H1 (cell line): ENCODE results near the gene MOCS3. TPM values are rescaled to one million over a fixed set of nuclear protein-coding genes. Genes with fewer than 3 reads are reported as not detected.

ENCODE experiments used
- ASH2L ChIP-seq: fragments of 200-600, 300-600 bp; sonication (generic); IDR thresholded peaks from one replicate; pipeline ENCODE4 v1.7.1; 2017; ENCODE audit warnings: low read length
- CTBP2 ChIP-seq: IDR thresholded peaks from 2 replicates; pipeline ENCODE4 v1.7.0; 2011; ENCODE audit warnings: borderline replicate concordance, mild to moderate bottlenecking, moderate library complexity, mixed read lengths, low read length; ENCODE audit not compliant: insufficient read depth, insufficient read length
- EGR1 ChIP-seq: IDR thresholded peaks from 2 replicates; pipeline ENCODE4 v1.6.1; 2011; ENCODE audit warnings: low read depth, low read length, borderline replicate concordance
- JUN ChIP-seq: IDR thresholded peaks from 2 replicates; pipeline ENCODE4 v1.6.1; 2011; ENCODE audit warnings: low read depth, mild to moderate bottlenecking, improper control_type of control experiment, low read length
- JUND ChIP-seq: IDR thresholded peaks from 2 replicates; pipeline ENCODE4 v1.6.1; 2011; ENCODE audit warnings: mild to moderate bottlenecking, improper control_type of control experiment, low read length
- KDM1A ChIP-seq: fragments of 200-600, 300-600 bp; sonication (generic); IDR thresholded peaks from 2 replicates; pipeline ENCODE4 v1.7.1; 2016; ENCODE audit warnings: mild to moderate bottlenecking, low read length, borderline replicate concordance
- POLR2AphosphoS5 ChIP-seq: IDR thresholded peaks from 2 replicates; pipeline ENCODE4 v1.6.1; 2011; ENCODE audit warnings: low read depth, low read length
- POU5F1 ChIP-seq: IDR thresholded peaks from 2 replicates; pipeline ENCODE4 v1.6.1; 2011; ENCODE audit warnings: low read depth, mild to moderate bottlenecking, low read length, moderate library complexity
- RAD21 ChIP-seq, 2 experiments: IDR thresholded peaks in 1 of 2; conservative IDR thresholded peaks in 1 of 2; 2 replicates each; pipeline ENCODE4 v1.6.1; 2011; ENCODE audit warnings: low read depth in 2 of 2, low read length in 2 of 2, improper control_type of control experiment in 1 of 2, inconsistent platforms in 1 of 2, mild to moderate bottlenecking in 1 of 2, moderate library complexity in 1 of 2
- RBBP5 ChIP-seq: IDR thresholded peaks from 2 replicates; pipeline ENCODE4 v1.7.1; 2012; ENCODE audit warnings: low read depth, mild to moderate bottlenecking, inconsistent platforms, low read length, moderate library complexity, borderline replicate concordance
- RNF2 ChIP-seq: fragments of 200-900, 300-1000 bp; sonication (generic); IDR thresholded peaks from 2 replicates; pipeline ENCODE4 v1.7.1; 2016; ENCODE audit warnings: borderline replicate concordance, low read depth, mild to moderate bottlenecking, antibody characterized with exemption, low read length; ENCODE audit not compliant: poor library complexity, severe bottlenecking; ENCODE audit errors: missing control alignments
- SIRT6 ChIP-seq: IDR thresholded peaks from one replicate; pipeline ENCODE4 v1.7.1; 2012; ENCODE audit warnings: low read length, inconsistent platforms
- SP1 ChIP-seq: IDR thresholded peaks from 2 replicates; pipeline ENCODE4 v1.6.1; 2011; ENCODE audit warnings: low read depth, low read length
- SP4 ChIP-seq: IDR thresholded peaks from 2 replicates; pipeline ENCODE4 v1.6.1; 2012; ENCODE audit warnings: low read length, inconsistent platforms
- TAF1 ChIP-seq: IDR thresholded peaks from 2 replicates; pipeline ENCODE4 v1.6.1; 2011; ENCODE audit warnings: mild to moderate bottlenecking, low read depth, low read length
- TAF7 ChIP-seq: optimal IDR thresholded peaks from 2 replicates; pipeline ENCODE3; 2011; ENCODE audit warnings: low read depth, mild to moderate bottlenecking, inconsistent platforms, low read length, moderate library complexity, borderline replicate concordance
- TCF12 ChIP-seq: IDR thresholded peaks from 2 replicates; pipeline ENCODE4 v1.6.1; 2011; ENCODE audit warnings: low read depth, mild to moderate bottlenecking, low read length
- TEAD4 ChIP-seq: IDR thresholded peaks from 2 replicates; pipeline ENCODE4 v1.6.1; 2012; ENCODE audit warnings: low read depth, low read length, inconsistent platforms, mixed read lengths
- polyA plus RNA-seq, 7 experiments: library from polyadenylated mRNA; depleted of rRNA in 3 of 7; stranded (reverse) in 5 of 7; unstranded in 2 of 7; fragments of >200 nt in 5 of 7; fragments of 200-250 nt in 2 of 7; gene quantifications; 1 replicate in 5 of 7; 2 replicates in 1 of 7; 4 replicates in 1 of 7; pipeline versions ENCODE4 v1.2.1 to v1.2.3, GENCODE V29; 2011 to 2013; ENCODE audit warnings: missing spikeins in 2 of 7, mixed read lengths in 2 of 7
- total RNA-seq: library from RNA; stranded (reverse); fragmentation: NEBNext Ultra II Directional; extraction: Animal tissue kit (Norgen Biotek cat#: 25700); gene quantifications from 2 replicates; pipeline ENCODE4 v1.2.1, GENCODE V29; 2021
- TF ChIP-seq, protein P1 (sequence below): IDR thresholded peaks from 2 replicates; pipeline ENCODE4 v1.6.1; 2012; ENCODE audit warnings: inconsistent platforms
- TF ChIP-seq, protein P2 (sequence below): IDR thresholded peaks from 2 replicates; pipeline ENCODE4 v1.6.1; 2012; ENCODE audit warnings: inconsistent platforms
- TF ChIP-seq, protein P3 (sequence below): IDR thresholded peaks from 2 replicates; pipeline ENCODE4 v1.6.1; 2012; ENCODE audit warnings: low read length, inconsistent platforms

The MOCS3 gene
- total and polyA plus RNA-seq, 2 of the 8 experiments (the other 6 are each of a cell fraction or from before 2014, with no cell fraction given) = 6.2 to 6.3 TPM

DNA sequence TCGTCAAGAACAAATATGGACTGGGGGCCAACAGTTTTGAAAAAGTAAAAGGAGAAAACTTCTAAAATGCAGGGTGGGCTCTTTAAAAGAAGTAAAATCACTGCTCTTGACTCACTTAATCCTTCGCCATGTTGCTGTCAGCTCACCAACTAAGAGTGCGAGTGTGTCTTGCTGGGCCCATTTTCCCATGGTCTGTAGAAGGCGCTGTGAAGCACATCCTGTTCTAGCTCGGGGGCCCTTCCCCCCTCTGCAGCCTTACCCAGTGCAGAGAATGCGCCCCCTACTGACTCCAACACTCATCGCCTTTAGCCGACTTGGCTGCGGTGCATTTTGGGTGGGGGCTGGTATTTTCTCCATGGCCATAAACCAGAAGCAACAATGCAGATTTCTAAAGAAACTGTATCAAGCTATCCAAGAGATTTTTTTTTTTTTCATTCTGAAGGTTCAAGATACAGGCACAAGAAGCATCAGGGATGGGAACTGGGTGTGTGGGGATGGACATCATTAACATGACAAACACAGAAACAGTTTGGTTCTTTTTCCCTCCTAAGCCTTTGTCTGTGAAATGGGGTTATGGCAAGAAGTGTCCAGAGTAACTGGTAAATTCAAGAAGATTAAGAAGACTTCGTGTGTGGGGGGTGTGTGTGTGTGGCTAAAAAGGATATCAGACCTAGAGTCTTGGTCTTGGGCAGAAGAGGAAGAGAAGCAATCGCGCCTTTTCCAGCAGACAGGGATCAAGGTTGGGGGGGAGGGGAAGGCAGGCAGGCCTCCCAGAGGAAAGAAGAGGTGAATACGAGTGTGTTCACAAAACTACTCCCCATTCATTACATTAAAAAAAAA is 29.1 kb upstream of the MOCS3 start (continued):
- TF ChIP-seq EGR1 (no peak), POLR2AphosphoS5 (peak; percentile 84), TEAD4 (peak; percentile 82), SIRT6 (no peak), RAD21 (IDR thresholded peaks at IDR 0.05 in 1 of 2, conservative IDR thresholded peaks at IDR 0.05 in 1 of 2; ENCODE audit: low read depth in 2 of 2, low read length in 2 of 2) (peak; percentile 59 to 73), CTBP2 (peak; percentile 63), TAF1 (peak; percentile 84), SP1 (peak; percentile 87), ASH2L (peak; percentile 75), TCF12 (0 out of 2 replicates have a peak, but pooled peaks have one; percentile 71), JUND (peak; percentile 69), RBBP5 (0 out of 2 replicates have a peak, but pooled peaks have one; percentile 73), RNF2 (no peak), KDM1A (peak; percentile 67; the same call in 1 of the 2 replicates), TAF7 (peak; percentile 71), SP4 (peak; percentile 85), POU5F1 (no peak), JUN (no peak)
- TF ChIP-seq, protein P1, sequence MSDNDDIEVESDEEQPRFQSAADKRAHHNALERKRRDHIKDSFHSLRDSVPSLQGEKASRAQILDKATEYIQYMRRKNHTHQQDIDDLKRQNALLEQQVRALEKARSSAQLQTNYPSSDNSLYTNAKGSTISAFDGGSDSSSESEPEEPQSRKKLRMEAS = peak; percentile 75
- TF ChIP-seq, protein P2, sequence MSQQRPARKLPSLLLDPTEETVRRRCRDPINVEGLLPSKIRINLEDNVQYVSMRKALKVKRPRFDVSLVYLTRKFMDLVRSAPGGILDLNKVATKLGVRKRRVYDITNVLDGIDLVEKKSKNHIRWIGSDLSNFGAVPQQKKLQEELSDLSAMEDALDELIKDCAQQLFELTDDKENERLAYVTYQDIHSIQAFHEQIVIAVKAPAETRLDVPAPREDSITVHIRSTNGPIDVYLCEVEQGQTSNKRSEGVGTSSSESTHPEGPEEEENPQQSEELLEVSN = peak; percentile 22; the same call in 1 of the 2 replicates
- TF ChIP-seq, protein P3, sequence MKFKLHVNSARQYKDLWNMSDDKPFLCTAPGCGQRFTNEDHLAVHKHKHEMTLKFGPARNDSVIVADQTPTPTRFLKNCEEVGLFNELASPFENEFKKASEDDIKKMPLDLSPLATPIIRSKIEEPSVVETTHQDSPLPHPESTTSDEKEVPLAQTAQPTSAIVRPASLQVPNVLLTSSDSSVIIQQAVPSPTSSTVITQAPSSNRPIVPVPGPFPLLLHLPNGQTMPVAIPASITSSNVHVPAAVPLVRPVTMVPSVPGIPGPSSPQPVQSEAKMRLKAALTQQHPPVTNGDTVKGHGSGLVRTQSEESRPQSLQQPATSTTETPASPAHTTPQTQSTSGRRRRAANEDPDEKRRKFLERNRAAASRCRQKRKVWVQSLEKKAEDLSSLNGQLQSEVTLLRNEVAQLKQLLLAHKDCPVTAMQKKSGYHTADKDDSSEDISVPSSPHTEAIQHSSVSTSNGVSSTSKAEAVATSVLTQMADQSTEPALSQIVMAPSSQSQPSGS = peak; percentile 65
